GM23338 (cell line): Measurements from ENCODE around the gene RCSD1. TPM values are rescaled to one million over a fixed set of nuclear protein-coding genes. Genes with fewer than 3 reads are reported as not detected.

Source experiments
- ATAC-seq: fragments of 200-7000 bp; cut with Tn5 transposase; 3 replicates; pipeline ENCODE4 v1.9.1; 2020
- DNase-seq: peaks from one replicate; pipeline ENCODE4 v3.0.0-alpha.2; 2015; ENCODE audit warnings: low spot score
- H2AFZ ChIP-seq: fragments of 200-600 bp; sonication (generic); 2 replicates; pipeline ENCODE4 v1.8.0; 2016; ENCODE audit warnings: antibody characterized with exemption, mild to moderate bottlenecking, moderate library complexity
- H3F3A ChIP-seq: fragments of 200-600 bp; sonication (generic); replicated peaks from 2 replicates; pipeline ENCODE4 v1.8.0; 2017; ENCODE audit warnings: antibody characterized with exemption, mixed run types, low read depth
- H3K27ac ChIP-seq: fragments of 200-600 bp; sonication (generic); 2 replicates; pipeline ENCODE4 v1.6.1; 2016; ENCODE audit warnings: low read depth
- H3K27me3 ChIP-seq: fragments of 200-600 bp; sonication (generic); 2 replicates; pipeline ENCODE4 v1.8.0; 2016; ENCODE audit warnings: mild to moderate bottlenecking, mixed run types, moderate library complexity; ENCODE audit not compliant: insufficient read depth
- H3K36me3 ChIP-seq: fragments of 200-600 bp; sonication (generic); 2 replicates; pipeline ENCODE4 v1.8.0; 2016; ENCODE audit warnings: mild to moderate bottlenecking; ENCODE audit not compliant: insufficient read depth
- H3K4me1 ChIP-seq: fragments of 200-600 bp; sonication (generic); 2 replicates; pipeline ENCODE4 v1.8.0; 2016; ENCODE audit warnings: mild to moderate bottlenecking, moderate library complexity; ENCODE audit not compliant: insufficient read depth
- H3K4me2 ChIP-seq: fragments of 200-600 bp; sonication (generic); 2 replicates; pipeline ENCODE4 v1.7.1; 2017; ENCODE audit warnings: mixed run types
- H3K4me3 ChIP-seq: fragments of 200-600 bp; sonication (generic); 2 replicates; pipeline ENCODE4 v1.6.1; 2016; ENCODE audit warnings: mixed run types
- H3K79me2 ChIP-seq: fragments of 200-600 bp; sonication (generic); replicated peaks from 2 replicates; pipeline ENCODE4 v1.8.0; 2017; ENCODE audit warnings: mild to moderate bottlenecking; ENCODE audit not compliant: insufficient read depth
- H3K9me2 ChIP-seq: fragments of 200-600 bp; sonication (generic); 2 replicates; pipeline ENCODE4 v1.8.0; 2017; ENCODE audit not compliant: insufficient read depth
- H4K20me1 ChIP-seq: fragments of 200-600 bp; sonication (generic); replicated peaks from 2 replicates; pipeline ENCODE4 v1.8.0; 2017; ENCODE audit warnings: mild to moderate bottlenecking; ENCODE audit not compliant: insufficient read depth
- H3K27ac Mint-ChIP-seq: 2 replicates; pipeline ENCODE4 v1.8.0; 2020; ENCODE audit warnings: inconsistent platforms, mild to moderate bottlenecking, moderate library complexity, mixed read lengths
- H3K27me3 Mint-ChIP-seq: 3 replicates; pipeline ENCODE4 v1.8.0; 2022; ENCODE audit warnings: low read depth, mild to moderate bottlenecking, moderate library complexity, mixed read lengths, inconsistent platforms; ENCODE audit not compliant: insufficient read depth, poor library complexity
- H3K36me3 Mint-ChIP-seq: 3 replicates; pipeline ENCODE4 v1.8.0; 2021; ENCODE audit warnings: low read depth, mild to moderate bottlenecking, inconsistent platforms, moderate library complexity, mixed read lengths
- H3K4me1 Mint-ChIP-seq: 3 replicates; pipeline ENCODE4 v1.8.0; 2020; ENCODE audit warnings: mild to moderate bottlenecking, inconsistent platforms, mixed read lengths
- H3K4me3 Mint-ChIP-seq: 3 replicates; pipeline ENCODE4 v1.8.0; 2021; ENCODE audit warnings: moderate library complexity, mild to moderate bottlenecking, inconsistent platforms, mixed read lengths
- H3K9me3 Mint-ChIP-seq: 3 replicates; pipeline ENCODE4 v1.8.0; 2020; ENCODE audit warnings: moderate library complexity, mild to moderate bottlenecking, inconsistent platforms, mixed read lengths
- CREB1 ChIP-seq: fragments of 250-450 bp; sonication (Bioruptor Pico); IDR thresholded peaks from 2 replicates; pipeline ENCODE4 v1.5.0; 2020; ENCODE audit warnings: low read depth, mild to moderate bottlenecking, moderate library complexity
- EZH2 ChIP-seq: fragments of 200-600 bp; sonication (generic); IDR thresholded peaks from one replicate; pipeline ENCODE4 v1.8.0; 2017; ENCODE audit warnings: antibody characterized with exemption, mild to moderate bottlenecking, low read depth; ENCODE audit not compliant: unreplicated experiment
- EZH2phosphoT487 ChIP-seq: fragments of 200-600 bp; sonication (generic); IDR thresholded peaks from one replicate; pipeline ENCODE4 v1.8.1; 2018; ENCODE audit warnings: antibody characterized with exemption; ENCODE audit not compliant: unreplicated experiment
- JUNB ChIP-seq: IDR thresholded peaks from one replicate; pipeline ENCODE4 v1.6.1; 2016; ENCODE audit warnings: antibody characterized with exemption; ENCODE audit not compliant: unreplicated experiment
- NANOG ChIP-seq: IDR thresholded peaks from 2 replicates; pipeline ENCODE4 v1.6.1; 2016; ENCODE audit warnings: antibody characterized with exemption, borderline replicate concordance
- POLR2AphosphoS5 ChIP-seq: IDR thresholded peaks from 2 replicates; pipeline ENCODE4 v1.6.1; 2016; ENCODE audit warnings: antibody characterized with exemption, low read depth
- ZNF114 ChIP-seq: fragments of 250-450 bp; sonication (Bioruptor Pico); IDR thresholded peaks from 2 replicates; pipeline ENCODE4 v1.5.0; 2020; ENCODE audit warnings: mild to moderate bottlenecking, moderate library complexity
- ZNF331 ChIP-seq: fragments of 250-450 bp; sonication (Bioruptor Pico); IDR thresholded peaks from 2 replicates; pipeline ENCODE4 v1.5.0; 2020; ENCODE audit warnings: low read depth, mild to moderate bottlenecking, moderate library complexity
- polyA plus RNA-seq: library from polyadenylated mRNA; unstranded; fragments of >200 nt; fragmentation: Nextera tagmentation; extraction: Ambion mirVana; gene quantifications from 2 replicates; pipeline ENCODE4 v1.2.1, GENCODE V29; 2016
- total RNA-seq: library from RNA; depleted of rRNA; stranded (reverse); fragments of >200 nt; shearing (Covaris generic); gene quantifications from 2 replicates; pipeline ENCODE4 v1.2.3, GENCODE V29; 2014
- TF ChIP-seq, protein P1 (sequence below): IDR thresholded peaks from 2 replicates; pipeline ENCODE4 v1.6.1; 2016; ENCODE audit warnings: antibody characterized with exemption
- TF ChIP-seq, protein P2 (sequence below): fragments of 250-450 bp; sonication (Bioruptor Pico); IDR thresholded peaks from 2 replicates; pipeline ENCODE4 v1.5.0; 2020; ENCODE audit warnings: mild to moderate bottlenecking, moderate library complexity
- TF ChIP-seq, protein P3 (sequence below), 2 experiments: fragments of 200-600 bp in 1 of 2; sonication (generic) in 1 of 2; conservative IDR thresholded peaks; 2 replicates each; pipeline versions ENCODE4 v1.5.1 to v1.6.1; 2016 to 2017; ENCODE audit warnings: antibody characterized with exemption in 2 of 2, low read depth in 2 of 2, mild to moderate bottlenecking in 2 of 2, moderate library complexity in 1 of 2
- TF ChIP-seq, protein P4 (sequence below): IDR thresholded peaks from one replicate; pipeline ENCODE4 v1.6.1; 2018; ENCODE audit warnings: antibody characterized with exemption; ENCODE audit not compliant: unreplicated experiment

RCSD1 gene
- total and polyA plus RNA-seq, 2 experiments from 2014 or later: 0.18 to 0.73 TPM

DNA sequence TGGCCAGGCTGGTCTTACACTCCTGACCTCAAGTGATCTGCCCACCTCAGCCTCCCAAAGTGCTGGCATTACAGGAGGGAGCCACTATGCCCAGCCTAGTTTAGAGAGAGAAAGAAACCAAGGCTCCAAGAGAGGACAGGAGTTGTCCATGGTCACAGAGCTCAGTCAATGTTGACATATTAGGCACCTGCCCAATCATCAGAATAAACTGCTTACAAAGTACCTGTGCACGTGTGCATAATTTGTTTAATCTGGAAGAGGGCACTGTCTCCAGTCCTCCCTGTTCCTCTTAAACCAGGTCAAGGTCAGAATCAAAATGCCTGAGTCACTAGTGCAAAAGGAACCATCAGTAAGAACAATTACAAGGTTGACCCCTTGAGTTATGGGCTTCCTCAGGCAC, 71.5 kb downstream of the RCSD1 start:
- Histone ChIP-seq H3K27ac (no peak overlapping the region), H2AFZ (no peak overlapping the region), H3K27me3 (no peaks in the 10 kb centered on the region), H3K79me2 (no peaks in the 10 kb centered on the region), H3K4me3 (no peak overlapping the region), H4K20me1 (no peaks in the 10 kb centered on the region), H3K4me2 (no peak overlapping the region), H3K36me3 (no peaks in the 10 kb centered on the region), H3K4me1 (peaks cover 22% of the 10 kb centered on the region), H3K9me2 (no peaks in the 10 kb centered on the region; the same call in 1 of the 2 replicates), H3F3A (no peaks in the 10 kb centered on the region)
- H3K27me3 Mint-ChIP-seq: peaks cover 11% of the 10 kb centered on the region
- TF ChIP-seq, protein P1, sequence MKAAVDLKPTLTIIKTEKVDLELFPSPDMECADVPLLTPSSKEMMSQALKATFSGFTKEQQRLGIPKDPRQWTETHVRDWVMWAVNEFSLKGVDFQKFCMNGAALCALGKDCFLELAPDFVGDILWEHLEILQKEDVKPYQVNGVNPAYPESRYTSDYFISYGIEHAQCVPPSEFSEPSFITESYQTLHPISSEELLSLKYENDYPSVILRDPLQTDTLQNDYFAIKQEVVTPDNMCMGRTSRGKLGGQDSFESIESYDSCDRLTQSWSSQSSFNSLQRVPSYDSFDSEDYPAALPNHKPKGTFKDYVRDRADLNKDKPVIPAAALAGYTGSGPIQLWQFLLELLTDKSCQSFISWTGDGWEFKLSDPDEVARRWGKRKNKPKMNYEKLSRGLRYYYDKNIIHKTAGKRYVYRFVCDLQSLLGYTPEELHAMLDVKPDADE: no peak
- no peak for TF ChIP-seq JUNB
- no peak for TF ChIP-seq POLR2AphosphoS5
- no peak for TF ChIP-seq EZH2phosphoT487
- TF ChIP-seq, protein P2, sequence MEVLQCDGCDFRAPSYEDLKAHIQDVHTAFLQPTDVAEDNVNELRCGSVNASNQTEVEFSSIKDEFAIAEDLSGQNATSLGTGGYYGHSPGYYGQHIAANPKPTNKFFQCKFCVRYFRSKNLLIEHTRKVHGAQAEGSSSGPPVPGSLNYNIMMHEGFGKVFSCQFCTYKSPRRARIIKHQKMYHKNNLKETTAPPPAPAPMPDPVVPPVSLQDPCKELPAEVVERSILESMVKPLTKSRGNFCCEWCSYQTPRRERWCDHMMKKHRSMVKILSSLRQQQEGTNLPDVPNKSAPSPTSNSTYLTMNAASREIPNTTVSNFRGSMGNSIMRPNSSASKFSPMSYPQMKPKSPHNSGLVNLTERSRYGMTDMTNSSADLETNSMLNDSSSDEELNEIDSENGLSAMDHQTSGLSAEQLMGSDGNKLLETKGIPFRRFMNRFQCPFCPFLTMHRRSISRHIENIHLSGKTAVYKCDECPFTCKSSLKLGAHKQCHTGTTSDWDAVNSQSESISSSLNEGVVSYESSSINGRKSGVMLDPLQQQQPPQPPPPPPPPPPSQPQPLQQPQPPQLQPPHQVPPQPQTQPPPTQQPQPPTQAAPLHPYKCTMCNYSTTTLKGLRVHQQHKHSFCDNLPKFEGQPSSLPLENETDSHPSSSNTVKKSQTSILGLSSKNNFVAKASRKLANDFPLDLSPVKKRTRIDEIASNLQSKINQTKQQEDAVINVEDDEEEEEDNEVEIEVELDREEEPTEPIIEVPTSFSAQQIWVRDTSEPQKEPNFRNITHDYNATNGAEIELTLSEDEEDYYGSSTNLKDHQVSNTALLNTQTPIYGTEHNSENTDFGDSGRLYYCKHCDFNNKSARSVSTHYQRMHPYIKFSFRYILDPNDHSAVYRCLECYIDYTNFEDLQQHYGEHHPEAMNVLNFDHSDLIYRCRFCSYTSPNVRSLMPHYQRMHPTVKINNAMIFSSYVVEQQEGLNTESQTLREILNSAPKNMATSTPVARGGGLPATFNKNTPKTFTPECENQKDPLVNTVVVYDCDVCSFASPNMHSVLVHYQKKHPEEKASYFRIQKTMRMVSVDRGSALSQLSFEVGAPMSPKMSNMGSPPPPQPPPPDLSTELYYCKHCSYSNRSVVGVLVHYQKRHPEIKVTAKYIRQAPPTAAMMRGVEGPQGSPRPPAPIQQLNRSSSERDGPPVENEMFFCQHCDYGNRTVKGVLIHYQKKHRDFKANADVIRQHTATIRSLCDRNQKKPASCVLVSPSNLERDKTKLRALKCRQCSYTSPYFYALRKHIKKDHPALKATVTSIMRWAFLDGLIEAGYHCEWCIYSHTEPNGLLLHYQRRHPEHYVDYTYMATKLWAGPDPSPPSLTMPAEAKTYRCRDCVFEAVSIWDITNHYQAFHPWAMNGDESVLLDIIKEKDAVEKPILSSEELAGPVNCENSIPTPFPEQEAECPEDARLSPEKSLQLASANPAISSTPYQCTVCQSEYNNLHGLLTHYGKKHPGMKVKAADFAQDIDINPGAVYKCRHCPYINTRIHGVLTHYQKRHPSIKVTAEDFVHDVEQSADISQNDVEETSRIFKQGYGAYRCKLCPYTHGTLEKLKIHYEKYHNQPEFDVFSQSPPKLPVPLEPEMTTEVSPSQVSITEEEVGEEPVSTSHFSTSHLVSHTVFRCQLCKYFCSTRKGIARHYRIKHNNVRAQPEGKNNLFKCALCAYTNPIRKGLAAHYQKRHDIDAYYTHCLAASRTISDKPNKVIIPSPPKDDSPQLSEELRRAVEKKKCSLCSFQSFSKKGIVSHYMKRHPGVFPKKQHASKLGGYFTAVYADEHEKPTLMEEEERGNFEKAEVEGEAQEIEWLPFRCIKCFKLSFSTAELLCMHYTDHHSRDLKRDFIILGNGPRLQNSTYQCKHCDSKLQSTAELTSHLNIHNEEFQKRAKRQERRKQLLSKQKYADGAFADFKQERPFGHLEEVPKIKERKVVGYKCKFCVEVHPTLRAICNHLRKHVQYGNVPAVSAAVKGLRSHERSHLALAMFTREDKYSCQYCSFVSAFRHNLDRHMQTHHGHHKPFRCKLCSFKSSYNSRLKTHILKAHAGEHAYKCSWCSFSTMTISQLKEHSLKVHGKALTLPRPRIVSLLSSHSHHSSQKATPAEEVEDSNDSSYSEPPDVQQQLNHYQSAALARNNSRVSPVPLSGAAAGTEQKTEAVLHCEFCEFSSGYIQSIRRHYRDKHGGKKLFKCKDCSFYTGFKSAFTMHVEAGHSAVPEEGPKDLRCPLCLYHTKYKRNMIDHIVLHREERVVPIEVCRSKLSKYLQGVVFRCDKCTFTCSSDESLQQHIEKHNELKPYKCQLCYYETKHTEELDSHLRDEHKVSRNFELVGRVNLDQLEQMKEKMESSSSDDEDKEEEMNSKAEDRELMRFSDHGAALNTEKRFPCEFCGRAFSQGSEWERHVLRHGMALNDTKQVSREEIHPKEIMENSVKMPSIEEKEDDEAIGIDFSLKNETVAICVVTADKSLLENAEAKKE (CRISPR knock-in tag): no peak
- TF ChIP-seq, protein P3, sequence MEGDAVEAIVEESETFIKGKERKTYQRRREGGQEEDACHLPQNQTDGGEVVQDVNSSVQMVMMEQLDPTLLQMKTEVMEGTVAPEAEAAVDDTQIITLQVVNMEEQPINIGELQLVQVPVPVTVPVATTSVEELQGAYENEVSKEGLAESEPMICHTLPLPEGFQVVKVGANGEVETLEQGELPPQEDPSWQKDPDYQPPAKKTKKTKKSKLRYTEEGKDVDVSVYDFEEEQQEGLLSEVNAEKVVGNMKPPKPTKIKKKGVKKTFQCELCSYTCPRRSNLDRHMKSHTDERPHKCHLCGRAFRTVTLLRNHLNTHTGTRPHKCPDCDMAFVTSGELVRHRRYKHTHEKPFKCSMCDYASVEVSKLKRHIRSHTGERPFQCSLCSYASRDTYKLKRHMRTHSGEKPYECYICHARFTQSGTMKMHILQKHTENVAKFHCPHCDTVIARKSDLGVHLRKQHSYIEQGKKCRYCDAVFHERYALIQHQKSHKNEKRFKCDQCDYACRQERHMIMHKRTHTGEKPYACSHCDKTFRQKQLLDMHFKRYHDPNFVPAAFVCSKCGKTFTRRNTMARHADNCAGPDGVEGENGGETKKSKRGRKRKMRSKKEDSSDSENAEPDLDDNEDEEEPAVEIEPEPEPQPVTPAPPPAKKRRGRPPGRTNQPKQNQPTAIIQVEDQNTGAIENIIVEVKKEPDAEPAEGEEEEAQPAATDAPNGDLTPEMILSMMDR (conservative IDR thresholded peaks at IDR 0.05; ENCODE audit: low read depth in 2 of 2): no peak
- no peak for TF ChIP-seq NANOG
- no peak for TF ChIP-seq EZH2
- TF ChIP-seq ZNF331: no peak
- TF ChIP-seq, protein P4, sequence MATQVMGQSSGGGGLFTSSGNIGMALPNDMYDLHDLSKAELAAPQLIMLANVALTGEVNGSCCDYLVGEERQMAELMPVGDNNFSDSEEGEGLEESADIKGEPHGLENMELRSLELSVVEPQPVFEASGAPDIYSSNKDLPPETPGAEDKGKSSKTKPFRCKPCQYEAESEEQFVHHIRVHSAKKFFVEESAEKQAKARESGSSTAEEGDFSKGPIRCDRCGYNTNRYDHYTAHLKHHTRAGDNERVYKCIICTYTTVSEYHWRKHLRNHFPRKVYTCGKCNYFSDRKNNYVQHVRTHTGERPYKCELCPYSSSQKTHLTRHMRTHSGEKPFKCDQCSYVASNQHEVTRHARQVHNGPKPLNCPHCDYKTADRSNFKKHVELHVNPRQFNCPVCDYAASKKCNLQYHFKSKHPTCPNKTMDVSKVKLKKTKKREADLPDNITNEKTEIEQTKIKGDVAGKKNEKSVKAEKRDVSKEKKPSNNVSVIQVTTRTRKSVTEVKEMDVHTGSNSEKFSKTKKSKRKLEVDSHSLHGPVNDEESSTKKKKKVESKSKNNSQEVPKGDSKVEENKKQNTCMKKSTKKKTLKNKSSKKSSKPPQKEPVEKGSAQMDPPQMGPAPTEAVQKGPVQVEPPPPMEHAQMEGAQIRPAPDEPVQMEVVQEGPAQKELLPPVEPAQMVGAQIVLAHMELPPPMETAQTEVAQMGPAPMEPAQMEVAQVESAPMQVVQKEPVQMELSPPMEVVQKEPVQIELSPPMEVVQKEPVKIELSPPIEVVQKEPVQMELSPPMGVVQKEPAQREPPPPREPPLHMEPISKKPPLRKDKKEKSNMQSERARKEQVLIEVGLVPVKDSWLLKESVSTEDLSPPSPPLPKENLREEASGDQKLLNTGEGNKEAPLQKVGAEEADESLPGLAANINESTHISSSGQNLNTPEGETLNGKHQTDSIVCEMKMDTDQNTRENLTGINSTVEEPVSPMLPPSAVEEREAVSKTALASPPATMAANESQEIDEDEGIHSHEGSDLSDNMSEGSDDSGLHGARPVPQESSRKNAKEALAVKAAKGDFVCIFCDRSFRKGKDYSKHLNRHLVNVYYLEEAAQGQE: no peak
- no peak for TF ChIP-seq CREB1 (CRISPR knock-in tag)
- TF ChIP-seq ZNF114: no peak
- H3K27ac Mint-ChIP-seq: no peak overlapping the region
- H3K4me3 Mint-ChIP-seq: no peak overlapping the region
- no peaks in the 10 kb centered on the region; the same call in 2 of the 3 replicates for H3K36me3 Mint-ChIP-seq
- DNase-seq: no peak
- no peak for ATAC-seq
- H3K9me3 Mint-ChIP-seq: no peaks in the 10 kb centered on the region; the same call in 2 of the 3 replicates
- peaks cover 32% of the 10 kb centered on the region for H3K4me1 Mint-ChIP-seq
